ENCODE results near the gene CRYBG3. TPM values are rescaled to one million over a fixed set of nuclear protein-coding genes. Genes with fewer than 3 reads are reported as not detected.

The CRYBG3 gene
- total RNA-seq, 1 donor from 2014 or later: 30.1 TPM

DNA sequence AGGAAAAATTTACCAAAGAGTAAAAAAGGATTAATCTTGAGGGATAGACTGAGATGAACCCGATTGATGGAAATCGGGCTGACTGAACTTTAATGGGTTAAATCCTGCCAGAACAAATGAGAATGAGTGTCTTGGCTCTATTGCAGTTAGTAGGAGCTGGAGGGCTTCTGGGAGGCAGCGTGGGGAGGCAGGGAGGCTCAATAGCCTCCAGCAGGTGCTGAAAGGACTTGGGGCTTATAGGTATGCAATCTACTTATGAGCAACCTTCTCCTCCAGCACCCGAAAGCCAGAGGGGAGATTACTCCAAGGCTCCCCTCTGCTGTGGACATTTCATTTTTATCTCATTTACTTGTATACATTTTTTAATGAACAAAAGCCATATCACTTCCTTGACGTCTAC, 1.0 kb upstream of the CRYBG3 start:
- H3K9me3 ChIP-seq: no peaks in the 10 kb centered on the region
- H3K27ac ChIP-seq: peak overlapping the region; percentile 92
- ATAC-seq (no peak), DNase-seq (no peak)
- H3K4me1 ChIP-seq: peaks cover 31% of the 10 kb centered on the region
- H3K27me3 ChIP-seq (ENCODE audit: low read depth): no peaks in the 10 kb centered on the region
- peak overlapping the region; percentile 92 for H3K4me3 ChIP-seq
- intact Hi-C loops (cut with DNase I): no loop called here
- TF ChIP-seq, protein P1, sequence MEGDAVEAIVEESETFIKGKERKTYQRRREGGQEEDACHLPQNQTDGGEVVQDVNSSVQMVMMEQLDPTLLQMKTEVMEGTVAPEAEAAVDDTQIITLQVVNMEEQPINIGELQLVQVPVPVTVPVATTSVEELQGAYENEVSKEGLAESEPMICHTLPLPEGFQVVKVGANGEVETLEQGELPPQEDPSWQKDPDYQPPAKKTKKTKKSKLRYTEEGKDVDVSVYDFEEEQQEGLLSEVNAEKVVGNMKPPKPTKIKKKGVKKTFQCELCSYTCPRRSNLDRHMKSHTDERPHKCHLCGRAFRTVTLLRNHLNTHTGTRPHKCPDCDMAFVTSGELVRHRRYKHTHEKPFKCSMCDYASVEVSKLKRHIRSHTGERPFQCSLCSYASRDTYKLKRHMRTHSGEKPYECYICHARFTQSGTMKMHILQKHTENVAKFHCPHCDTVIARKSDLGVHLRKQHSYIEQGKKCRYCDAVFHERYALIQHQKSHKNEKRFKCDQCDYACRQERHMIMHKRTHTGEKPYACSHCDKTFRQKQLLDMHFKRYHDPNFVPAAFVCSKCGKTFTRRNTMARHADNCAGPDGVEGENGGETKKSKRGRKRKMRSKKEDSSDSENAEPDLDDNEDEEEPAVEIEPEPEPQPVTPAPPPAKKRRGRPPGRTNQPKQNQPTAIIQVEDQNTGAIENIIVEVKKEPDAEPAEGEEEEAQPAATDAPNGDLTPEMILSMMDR (IDR thresholded peaks at IDR 0.05): no peak
- no peaks in the 10 kb centered on the region for H3K36me3 ChIP-seq

DNA sequence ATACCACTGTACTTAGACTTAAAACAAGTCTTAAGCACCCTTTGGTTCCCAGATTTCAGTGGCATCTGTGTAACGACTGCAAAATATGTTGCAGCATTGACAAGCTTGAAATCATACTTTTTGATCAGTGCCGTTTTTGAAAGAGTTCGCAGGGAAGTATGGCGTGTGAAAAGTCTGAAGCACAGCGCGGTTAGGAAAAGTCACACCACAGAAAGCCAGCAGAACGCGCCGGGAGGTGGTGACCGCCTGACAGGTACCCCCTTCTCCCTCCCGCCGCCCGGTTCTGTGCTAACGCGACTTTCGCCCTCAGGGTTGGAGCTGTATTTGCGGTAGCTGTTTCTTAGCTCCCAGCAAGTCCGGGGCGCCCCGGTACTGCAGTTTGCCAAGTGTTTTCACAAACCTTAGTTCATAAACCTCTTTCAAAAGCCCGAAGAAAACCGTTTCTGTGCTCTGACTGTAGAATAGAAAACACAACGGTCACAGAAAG, 481 bp upstream of the CRYBG3 start:
- intact Hi-C loops (cut with DNase I): no loop called here
- Histone ChIP-seq H3K4me1 (peaks cover 31% of the 10 kb centered on the region), H3K27me3 (ENCODE audit: low read depth) (no peaks in the 10 kb centered on the region), H3K27ac (peak overlapping the region; percentile 92), H3K36me3 (no peaks in the 10 kb centered on the region), H3K9me3 (no peaks in the 10 kb centered on the region), H3K4me3 (peak overlapping the region; percentile 92)
- ATAC-seq (peak; percentile 47 to 54), DNase-seq (peak; percentile 75)
- TF ChIP-seq, protein P1 (IDR thresholded peaks at IDR 0.05): no peak

DNA sequence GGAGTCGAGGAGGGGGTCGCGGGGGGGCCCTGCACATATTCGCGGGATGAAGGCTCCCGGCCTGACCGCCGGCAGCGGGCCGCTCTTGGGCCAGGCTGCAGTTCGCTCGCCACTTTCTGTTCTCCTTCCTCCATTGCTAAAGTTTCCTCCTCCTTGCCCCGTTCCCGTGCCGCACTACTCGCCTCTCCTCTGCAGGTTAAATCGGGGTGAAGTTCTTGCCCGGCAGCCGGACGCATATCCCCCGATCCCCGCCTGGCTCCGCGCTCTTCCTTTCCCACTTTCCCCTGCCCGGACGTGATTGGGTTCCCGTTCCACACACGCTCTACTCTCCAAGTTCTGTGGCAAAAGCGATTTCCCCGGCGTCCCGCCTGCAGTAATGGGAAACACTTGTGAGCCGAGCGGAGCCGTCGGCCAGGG, 556 bp downstream of the CRYBG3 start:
- Histone ChIP-seq H3K27ac (peak overlapping the region; percentile 92), H3K36me3 (no peaks in the 10 kb centered on the region), H3K4me1 (peaks cover 31% of the 10 kb centered on the region), H3K27me3 (ENCODE audit: low read depth) (no peaks in the 10 kb centered on the region), H3K9me3 (no peaks in the 10 kb centered on the region), H3K4me3 (peak overlapping the region; percentile 92)
- intact Hi-C loops (cut with DNase I): no loop called here
- peak; percentile 67 to 78 for ATAC-seq
- DNase-seq: peak; percentile 63
- TF ChIP-seq, protein P1 (IDR thresholded peaks at IDR 0.05): no peak

DNA sequence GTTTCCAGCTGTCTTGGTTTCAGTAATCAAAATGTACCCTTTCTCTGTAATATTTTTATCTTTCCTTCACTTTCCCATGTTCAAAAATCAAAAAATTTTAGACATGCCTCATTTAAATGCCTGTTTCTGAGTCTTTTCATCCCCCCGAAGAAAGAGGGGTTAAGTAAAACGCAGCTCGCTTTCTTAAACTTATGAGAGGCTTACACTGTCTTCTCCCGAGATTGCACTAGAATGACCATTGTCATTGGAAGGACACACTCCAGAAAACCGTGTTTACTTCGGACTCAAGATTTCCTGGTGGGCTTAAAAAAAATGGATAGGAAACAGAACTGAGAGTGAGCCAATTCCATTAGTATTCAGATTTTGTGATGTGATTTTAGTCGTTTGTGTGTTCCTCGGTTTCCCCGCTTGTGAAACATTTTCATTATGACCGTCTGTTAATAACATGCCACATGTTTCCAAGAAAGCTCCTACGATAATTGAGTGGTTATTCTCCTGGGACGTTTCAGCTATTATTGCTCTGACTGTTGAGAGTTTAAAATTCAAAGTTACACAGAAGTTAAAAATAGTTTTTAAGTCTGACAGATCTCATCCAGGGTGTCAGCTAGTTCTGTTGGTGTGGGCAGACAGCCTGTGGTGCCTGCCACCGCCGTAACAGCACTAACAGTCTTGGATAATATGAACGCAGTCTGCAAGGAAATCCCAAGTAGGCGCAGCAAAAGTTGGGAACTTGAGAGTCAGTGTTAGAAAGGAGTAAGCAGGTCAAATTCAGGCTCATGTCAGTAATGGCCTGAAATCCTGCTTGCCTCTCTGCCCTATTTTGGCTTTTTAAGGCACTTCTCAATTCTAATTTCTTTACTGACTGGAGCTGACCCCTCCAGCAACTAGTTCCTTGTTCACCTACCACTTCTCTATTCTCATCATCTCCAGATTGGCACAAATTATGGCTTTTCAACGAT, 1.5 kb downstream of the CRYBG3 start:
- TF ChIP-seq, protein P1 (IDR thresholded peaks at IDR 0.05): no peak
- H3K27ac ChIP-seq: peak overlapping the region; percentile 92
- DNase-seq: no peak
- intact Hi-C loops (cut with DNase I): no loop called here
- peaks cover 31% of the 10 kb centered on the region for H3K4me1 ChIP-seq
- no peaks in the 10 kb centered on the region for H3K27me3 ChIP-seq (ENCODE audit: low read depth)
- ATAC-seq: no peak
- peak overlapping the region; percentile 92 for H3K4me3 ChIP-seq
- H3K36me3 ChIP-seq: no peaks in the 10 kb centered on the region
- no peaks in the 10 kb centered on the region for H3K9me3 ChIP-seq

DNA sequence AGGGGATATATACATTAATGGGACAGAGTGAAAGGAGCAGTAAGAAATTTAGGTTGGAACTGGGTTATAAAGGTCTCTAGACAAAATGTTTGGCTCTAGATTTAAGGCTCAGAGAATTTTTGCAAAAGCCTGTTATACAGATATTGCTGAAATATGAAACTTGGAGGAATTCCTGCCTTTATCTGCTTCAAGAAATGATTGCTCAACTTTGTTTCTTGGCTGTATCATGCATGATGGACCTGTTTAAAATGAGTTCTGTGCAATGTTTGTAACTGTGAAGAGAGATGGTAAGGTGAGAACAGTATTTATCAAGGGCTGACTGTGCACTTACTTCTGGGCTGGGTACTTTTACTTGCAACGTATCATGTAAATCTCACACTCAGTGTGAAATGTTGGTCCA, 3.3 kb downstream of the CRYBG3 start:
- H3K27ac ChIP-seq: no peak overlapping the region
- ATAC-seq: no peak
- intact Hi-C loops (cut with DNase I): no loop called here
- H3K36me3 ChIP-seq: no peaks in the 10 kb centered on the region
- H3K27me3 ChIP-seq (ENCODE audit: low read depth): no peaks in the 10 kb centered on the region
- H3K9me3 ChIP-seq: no peaks in the 10 kb centered on the region
- peaks cover 31% of the 10 kb centered on the region for H3K4me1 ChIP-seq
- no peak for DNase-seq
- TF ChIP-seq, protein P1 (IDR thresholded peaks at IDR 0.05): no peak
- H3K4me3 ChIP-seq: no peak overlapping the region

Measured in lower lobe of right lung (tissue), 2 donors.